ENCODE measurements around the gene DUSP2. TPM values are rescaled to one million over a fixed set of nuclear protein-coding genes. Genes with fewer than 3 reads are reported as not detected.

DUSP2 gene
- total and polyA plus RNA-seq, 9 of the 15 experiments (the other 6 are each of a cell fraction or from before 2014, with no cell fraction given) = 0.04 to 0.18 TPM; not detected in 7

GRCh38 chr2:96145036-96145847, at the start of gene DUSP2 (continued):
- TF ChIP-seq CHD7 (IDR thresholded peaks at IDR 0.05; ENCODE audit: low read depth, low read length) (no peak), TAF1 (IDR thresholded peaks at IDR 0.05; ENCODE audit: control insufficient read depth, extremely low read depth, insufficient read depth, low read length, severe bottlenecking) (no peak), ZNF143 (CRISPR knock-in tag; IDR thresholded peaks at IDR 0.05) (no peak), ZNF165 (CRISPR knock-in tag; IDR thresholded peaks at IDR 0.05; ENCODE audit: borderline replicate concordance) (no peak), E2F1 (CRISPR knock-in tag; IDR thresholded peaks at IDR 0.05) (no peak), ZNF280A (IDR thresholded peaks at IDR 0.05; ENCODE audit: low read depth, partially characterized antibody) (no peak), SREBF2 (CRISPR knock-in tag; IDR thresholded peaks at IDR 0.05) (no peak), NR2C1 (IDR thresholded peaks at IDR 0.05) (no peak), NR2C1 (tag; IDR thresholded peaks at IDR 0.05) (no peak), HSF4 (CRISPR knock-in tag; IDR thresholded peaks at IDR 0.05; ENCODE audit: borderline replicate concordance) (no peak), OTX1 (CRISPR knock-in tag; IDR thresholded peaks at IDR 0.05) (no peak), ZEB2 (IDR thresholded peaks at IDR 0.05) (no peak), KLF13 (tag; IDR thresholded peaks at IDR 0.05; ENCODE audit: borderline replicate concordance, low read depth) (no peak)

Data from K562 (cell line).